ENCODE data around the gene CYP2C9.

GRCh38 chr10:94938383-94938782 is at the start of gene CYP2C9:
- TF ChIP-seq EZH2phosphoT487 (IDR thresholded peaks at IDR 0.05; ENCODE audit: unreplicated experiment) (no peak), CTCF (conservative IDR thresholded peaks at IDR 0.05; ENCODE audit: low read depth in 2 of 2) (no peak), REST (IDR thresholded peaks at IDR 0.05; ENCODE audit: unreplicated experiment) (no peak), POLR2AphosphoS5 (IDR thresholded peaks at IDR 0.05; ENCODE audit: low read depth) (no peak), EZH2 (IDR thresholded peaks at IDR 0.05; ENCODE audit: low read depth, unreplicated experiment) (no peak), ETS1 (IDR thresholded peaks at IDR 0.05) (no peak), CREB1 (CRISPR knock-in tag; IDR thresholded peaks at IDR 0.05; ENCODE audit: low read depth) (no peak), NANOG (IDR thresholded peaks at IDR 0.05; ENCODE audit: borderline replicate concordance) (no peak), JUNB (IDR thresholded peaks at IDR 0.05; ENCODE audit: unreplicated experiment) (no peak), ZNF114 (CRISPR knock-in tag; IDR thresholded peaks at IDR 0.05) (no peak), ZNF462 (CRISPR knock-in tag; IDR thresholded peaks at IDR 0.05) (no peak), STAT1 (IDR thresholded peaks at IDR 0.05; ENCODE audit: unreplicated experiment) (no peak)

Data from GM23338 (cell line).